ENCODE measurements around the gene NSA2.

Gene NSA2

GRCh38 chr5:74822288-74822687, 55.2 kb downstream of the NSA2 start:
- DNase-seq = no peak

GRCh38 chr5:74829413-74829812, 62.4 kb downstream of the NSA2 start:
- no peak for DNase-seq
